Medulla oblongata (tissue), 1 donor: ENCODE results near the gene FAM111B.
"Not testable (repeated sequence)": the region's sequence is repeated elsewhere in the genome, so short reads cannot be mapped to it uniquely, and the experiment has no call there.

Experiments used
- DNase-seq: peaks from one replicate; pipeline ENCODE4 v3.0.0-alpha.2; 2015; ENCODE audit errors: extremely low spot score

Gene FAM111B

GRCh38 chr11:59102259-59102765 lies 4.7 kb upstream of the FAM111B start:
- peak; percentile 63 for DNase-seq

DNA sequence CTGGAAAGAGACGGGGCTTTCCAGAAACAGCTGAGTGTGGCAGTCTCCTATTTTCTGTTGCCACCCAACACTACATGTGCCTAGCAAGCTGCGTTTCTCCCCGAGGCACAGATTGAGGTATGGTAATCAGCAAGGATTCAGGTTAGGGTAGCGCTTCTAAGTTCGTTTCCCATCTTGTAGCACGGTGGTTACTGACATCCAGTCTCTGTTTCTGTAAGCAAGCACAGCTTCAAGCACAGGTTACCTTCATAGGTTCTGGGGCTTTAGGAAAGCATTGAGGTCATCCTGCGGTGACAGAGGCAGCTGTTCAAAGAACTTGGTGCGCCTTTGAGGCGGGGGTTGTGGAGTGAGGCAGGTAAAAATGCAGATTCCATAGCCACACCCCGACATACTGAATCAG lies 684 bp downstream of the FAM111B start:
- not testable (repeated sequence) for DNase-seq

- no peak for DNase-seq
Observed at GRCh38 chr11:59112494-59112893, 5.5 kb downstream of the FAM111B start.

DNA sequence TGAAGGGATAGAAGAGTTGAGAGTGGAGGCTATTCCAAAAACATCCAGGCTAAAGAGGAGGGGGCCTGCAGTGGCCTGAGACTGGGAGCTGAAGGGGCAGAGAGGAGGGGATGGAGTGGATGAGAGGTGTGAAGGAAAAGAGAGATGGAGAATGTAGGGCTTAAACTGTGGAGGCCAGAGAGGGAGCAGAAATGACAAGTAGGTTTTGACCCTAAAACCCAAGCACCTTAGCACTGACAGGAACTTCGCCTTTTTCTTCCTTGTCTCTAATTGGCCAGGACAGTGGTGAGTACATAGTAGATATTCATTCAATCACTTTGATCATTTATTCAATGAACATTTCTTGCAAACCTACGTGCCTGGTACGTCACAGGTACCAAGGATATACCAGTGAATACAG lies 7.3 kb downstream of the FAM111B start:
- DNase-seq: no peak

GRCh38 chr11:59115553-59115952 lies 8.5 kb downstream of the FAM111B start:
- no peak for DNase-seq

- no peak for DNase-seq
Observed at GRCh38 chr11:59117774-59118173, 10.7 kb downstream of the FAM111B start.

- DNase-seq: no peak
Observed at GRCh38 chr11:59119826-59120225, 12.8 kb downstream of the FAM111B start.

GRCh38 chr11:59135648-59136461 lies 28.8 kb downstream of the FAM111B start:
- DNase-seq: peak; percentile 79

GRCh38 chr11:59136551-59136950 lies 29.5 kb downstream of the FAM111B start:
- DNase-seq: not testable (repeated sequence)

GRCh38 chr11:59137190-59137589 lies 30.2 kb downstream of the FAM111B start:
- DNase-seq: no peak

GRCh38 chr11:59138643-59139042 lies 31.6 kb downstream of the FAM111B start:
- DNase-seq: no peak

GRCh38 chr11:59141191-59141590 lies 34.2 kb downstream of the FAM111B start:
- DNase-seq: no peak

DNA sequence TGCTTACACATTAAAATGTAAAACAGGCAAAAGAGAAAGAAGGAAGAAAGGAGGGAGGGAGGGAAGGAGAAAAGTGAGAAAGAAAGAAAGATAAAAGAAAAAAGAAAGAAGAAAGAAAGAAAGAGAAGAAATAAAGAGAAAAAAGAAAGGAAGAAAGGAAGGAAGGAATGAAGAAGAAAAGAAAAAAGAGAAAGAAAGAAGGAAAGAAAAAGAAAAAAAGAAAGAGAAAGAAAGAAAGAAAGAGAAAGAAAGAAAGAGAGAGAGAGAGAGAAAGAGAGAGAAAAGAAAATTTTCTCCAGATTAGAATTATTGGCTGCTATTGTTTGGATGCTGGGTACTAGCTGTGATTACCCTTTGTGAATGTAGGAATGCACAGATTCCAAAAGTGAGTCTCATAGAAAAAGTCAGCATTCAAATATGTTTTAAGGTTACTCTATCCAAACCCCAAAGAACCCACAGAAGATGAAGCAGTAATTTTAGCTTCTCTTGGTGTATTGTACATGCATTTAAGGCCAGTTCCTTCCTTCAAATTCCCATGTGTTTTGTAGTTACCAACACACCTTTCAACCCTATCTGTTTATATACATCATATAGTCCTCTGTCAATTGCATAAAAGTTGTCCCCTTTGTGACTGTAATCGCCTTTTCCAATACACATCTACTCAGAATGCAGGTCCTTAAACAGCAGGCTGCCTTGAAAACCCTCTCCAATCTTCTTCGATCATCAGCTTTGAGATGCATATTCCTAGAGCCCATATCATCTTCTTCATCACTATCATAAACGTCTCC lies 34.8 kb downstream of the FAM111B start:
- DNase-seq: peak; percentile 28

DNA sequence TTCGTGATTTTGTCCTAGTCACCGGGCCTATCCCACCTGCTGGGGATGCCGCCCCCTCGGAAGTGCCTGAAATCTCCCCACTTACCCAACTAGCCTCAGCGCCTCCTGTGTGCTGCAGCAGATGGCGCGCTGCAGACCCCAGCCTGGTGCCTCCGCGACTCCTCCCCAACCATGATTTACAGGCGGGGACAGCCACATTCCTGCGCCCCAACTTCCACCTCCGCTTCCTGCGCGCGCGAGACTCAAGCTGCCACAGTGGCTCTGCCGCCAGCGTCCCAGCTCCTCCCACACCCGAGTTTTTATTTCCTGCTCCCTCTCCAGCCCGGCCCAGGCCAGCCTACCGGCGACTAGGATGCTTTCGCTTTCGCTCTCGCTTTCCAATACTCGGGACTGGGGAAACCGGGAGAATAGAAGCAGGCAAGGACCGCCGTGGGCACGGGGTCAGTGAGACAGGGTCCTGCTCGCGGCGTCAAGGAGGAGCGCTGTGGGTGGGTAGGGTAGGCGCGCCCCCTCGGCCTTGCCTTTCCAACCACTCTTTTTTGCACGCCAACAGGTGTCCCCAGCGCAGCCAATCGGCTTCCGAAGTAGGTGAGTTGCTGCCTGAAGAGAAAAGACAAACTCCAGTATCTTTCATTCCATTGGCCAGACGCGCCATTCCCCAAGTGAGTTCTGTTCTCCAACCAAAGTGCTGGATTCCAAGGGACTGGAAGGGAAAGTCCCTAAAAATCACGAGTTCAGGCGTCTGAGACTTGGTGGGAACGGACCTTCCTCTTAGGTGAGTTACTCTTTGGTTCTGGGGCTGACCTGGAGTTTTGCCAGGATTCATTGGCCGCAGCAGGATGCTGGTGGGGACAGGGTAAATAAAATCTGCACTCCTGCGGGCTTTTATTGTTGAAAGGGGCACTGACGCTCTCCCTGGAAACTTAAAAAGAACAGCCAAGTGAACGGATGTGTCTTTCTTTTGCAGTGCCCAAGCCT lies 35.8 kb downstream of the FAM111B start, which contains the start of gene FAM111A:
TSS of gene FAM111A (plus strand) at position 327 of the 978 bp plus-strand sequence. CDS start 6,017 bp downstream, outside the sequence.
- peak; percentile 82 for DNase-seq

GRCh38 chr11:59144096-59144495 lies 37.1 kb downstream of the FAM111B start:
- DNase-seq: no peak

DNA sequence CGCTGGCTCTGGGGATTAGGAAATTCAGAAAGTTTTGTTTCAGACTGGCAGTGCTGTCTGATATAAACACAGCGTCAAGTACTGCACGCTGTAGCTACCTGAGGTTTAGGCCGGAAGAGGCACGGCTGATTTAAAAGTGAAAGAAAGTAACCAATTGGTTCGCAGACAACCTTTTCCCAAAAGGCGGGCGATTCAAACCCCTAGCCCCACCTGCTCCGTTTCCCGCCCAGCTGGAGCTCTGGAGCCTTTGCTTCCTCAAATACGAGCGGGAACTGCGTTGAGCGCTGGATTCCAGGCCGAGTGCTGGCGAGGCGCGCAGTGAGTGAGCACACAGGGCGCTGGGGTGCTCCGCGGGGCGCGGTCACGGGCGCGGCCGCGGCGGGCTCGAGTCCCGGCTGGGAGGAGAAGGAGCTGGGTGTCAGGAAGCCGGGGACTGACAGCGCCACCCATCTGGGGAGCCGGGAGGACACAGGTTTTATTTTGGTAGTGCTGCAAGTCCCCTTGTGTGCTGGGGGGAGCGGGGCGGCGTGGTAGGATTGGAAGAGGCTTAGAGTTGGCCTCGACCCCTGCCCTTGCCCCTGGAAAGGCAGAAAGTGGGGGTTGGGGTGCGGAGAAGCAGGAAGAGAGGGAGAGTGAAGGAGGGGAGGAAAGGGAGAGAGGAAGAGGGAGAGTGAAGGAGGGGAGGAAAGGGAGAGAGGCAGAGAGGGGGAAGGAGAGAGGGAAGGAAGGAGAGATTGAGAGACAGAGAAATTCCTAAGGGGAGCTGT lies 37.7 kb downstream of the FAM111B start:
- peak; percentile 81 for DNase-seq

DNA sequence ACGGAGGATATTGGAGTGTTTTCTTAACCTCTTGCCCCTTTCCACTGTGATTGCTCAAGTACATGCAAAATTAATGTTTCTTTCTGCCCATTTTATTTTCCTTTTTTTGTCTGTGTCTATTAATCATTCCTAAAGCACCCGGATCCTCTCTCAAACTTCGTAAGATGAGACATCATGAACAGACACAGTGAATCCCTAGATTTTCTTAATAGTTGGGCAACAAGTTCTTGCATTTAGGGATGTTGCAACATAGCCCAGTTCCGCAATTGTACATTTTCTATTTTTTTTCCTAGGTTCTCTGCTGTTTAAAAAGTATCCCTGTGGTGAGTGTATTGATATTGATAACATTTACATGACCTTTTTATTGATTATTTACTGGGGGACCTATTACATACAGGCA lies 38.5 kb downstream of the FAM111B start:
- peak; percentile 41 for DNase-seq

- no peak for DNase-seq
Observed at GRCh38 chr11:59151761-59152160, 44.7 kb downstream of the FAM111B start.

DNA sequence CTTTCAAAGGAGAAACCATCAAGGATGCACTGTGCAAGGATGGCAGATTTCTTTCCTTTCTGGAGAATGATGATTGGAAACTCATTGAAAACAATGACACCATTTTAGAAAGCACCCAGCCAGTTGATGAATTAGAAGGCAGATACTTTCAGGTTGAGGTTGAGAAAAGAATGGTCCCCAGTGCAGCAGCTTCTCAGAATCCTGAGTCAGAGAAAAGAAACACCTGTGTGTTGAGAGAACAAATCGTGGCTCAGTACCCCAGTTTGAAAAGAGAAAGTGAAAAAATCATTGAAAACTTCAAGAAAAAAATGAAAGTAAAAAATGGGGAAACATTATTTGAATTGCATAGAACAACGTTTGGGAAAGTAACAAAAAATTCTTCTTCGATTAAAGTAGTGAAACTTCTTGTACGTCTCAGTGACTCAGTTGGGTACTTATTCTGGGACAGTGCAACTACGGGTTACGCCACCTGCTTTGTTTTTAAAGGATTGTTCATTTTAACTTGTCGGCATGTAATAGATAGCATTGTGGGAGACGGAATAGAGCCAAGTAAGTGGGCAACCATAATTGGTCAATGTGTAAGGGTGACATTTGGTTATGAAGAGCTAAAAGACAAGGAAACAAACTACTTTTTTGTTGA lies 45.4 kb downstream of the FAM111B start:
- no peak for DNase-seq

DNA sequence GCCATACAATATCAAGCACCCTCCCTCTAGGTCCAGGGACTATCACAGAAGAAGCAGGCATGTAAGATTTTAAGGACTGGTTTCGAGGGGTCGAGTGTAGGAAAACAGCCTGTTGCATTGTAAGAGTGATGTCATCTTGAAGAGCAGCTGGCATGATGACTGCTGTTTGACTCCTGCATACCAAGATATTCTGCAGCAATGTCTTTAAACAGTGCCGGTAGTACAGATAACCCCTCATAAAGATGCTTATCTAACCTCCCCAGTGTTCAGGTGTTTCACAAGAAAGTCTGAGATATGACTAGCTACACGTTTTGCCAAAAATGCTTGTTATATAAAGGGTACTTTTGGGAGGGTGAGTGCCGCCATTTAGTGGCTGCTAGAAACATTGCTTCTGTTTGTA lies 47.6 kb downstream of the FAM111B start:
- no peak for DNase-seq
